Panc1 (cell line): ENCODE results near the gene PPP2R3A.

ENCODE experiments used
- CTCF ChIP-seq: fragments of 450-650 bp; IDR thresholded peaks from 2 replicates; pipeline ENCODE4 v1.5.1; 2017; ENCODE audit warnings: mild to moderate bottlenecking
- POLR2AphosphoS5 ChIP-seq: IDR thresholded peaks from 2 replicates; pipeline ENCODE4 v1.6.1; 2012; ENCODE audit warnings: mild to moderate bottlenecking, low read depth, low read length, moderate library complexity
- SIN3A ChIP-seq: IDR thresholded peaks from 2 replicates; pipeline ENCODE4 v1.6.1; 2012; ENCODE audit warnings: low read depth, mild to moderate bottlenecking, low read length, moderate library complexity, borderline replicate concordance; ENCODE audit not compliant: insufficient read depth
- TCF7L2 ChIP-seq: IDR thresholded peaks from 2 replicates; pipeline ENCODE4 v1.6.1; 2011; ENCODE audit warnings: mild to moderate bottlenecking, low read depth, low read length, inconsistent platforms

DNA sequence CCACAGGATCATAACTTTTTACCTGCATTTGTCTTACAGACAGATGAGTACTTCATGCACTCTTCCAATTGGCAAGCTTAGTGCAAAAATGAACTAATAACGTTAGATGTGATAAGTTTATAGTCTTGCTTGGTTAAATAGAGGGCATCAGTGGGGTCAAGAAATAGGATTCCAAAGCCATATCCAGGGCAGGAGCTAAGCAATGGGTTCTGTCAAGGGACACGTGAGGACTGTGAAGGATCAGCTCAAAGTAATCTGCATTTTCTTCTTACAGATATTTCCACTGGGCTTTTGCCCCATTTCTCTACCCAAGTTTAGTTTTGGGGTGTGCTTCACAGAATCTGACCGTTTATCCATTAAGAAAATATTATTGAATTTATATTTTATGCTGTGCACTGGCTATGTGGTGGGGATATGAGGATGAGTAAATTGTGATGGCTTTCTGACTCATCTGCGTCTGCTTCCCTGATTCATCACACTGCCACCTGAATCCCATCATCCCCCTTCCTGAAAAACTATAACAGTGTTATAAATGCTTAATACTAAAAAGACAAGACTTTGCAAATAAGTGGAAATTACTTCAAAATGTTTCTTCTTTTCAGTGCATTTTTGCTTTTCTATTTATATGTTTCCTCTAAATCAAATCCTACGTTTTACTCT, 17.5 kb downstream of the PPP2R3A start:
- TF ChIP-seq CTCF, result no peak
- TF ChIP-seq POLR2AphosphoS5, result no peak
- no peak for TF ChIP-seq SIN3A
- no peak for TF ChIP-seq TCF7L2
